Fibroblast of mammary gland (primary cell): Measurements from ENCODE around the gene PTPRD.
A peak's percentile ranks its signal among the peaks of the same experiment; 100 is the strongest.

Experiments used
- DNase-seq: peaks from one replicate; pipeline ENCODE4 v3.0.0-alpha.2; 2010; ENCODE audit warnings: low read depth
- H3K4me3 ChIP-seq: 2 replicates; pipeline ENCODE4 v1.5.1; 2011; ENCODE audit warnings: low read depth, mild to moderate bottlenecking, low read length, moderate library complexity; ENCODE audit not compliant: control insufficient read depth
- CTCF ChIP-seq: conservative IDR thresholded peaks from 2 replicates; pipeline ENCODE4 v1.5.1; 2011; ENCODE audit warnings: low read depth, low read length, inconsistent platforms; ENCODE audit not compliant: control insufficient read depth, insufficient read depth

The PTPRD gene

GRCh38 chr9:10250219-10250618 lies 362.6 kb downstream of the PTPRD start:
- DNase-seq, result peak; percentile 52
- H3K4me3 ChIP-seq, result no peak overlapping the region
- TF ChIP-seq CTCF, result no peak

GRCh38 chr9:10248890-10249289 lies 363.9 kb downstream of the PTPRD start:
- TF ChIP-seq CTCF, result no peak
- no peak for DNase-seq
- no peak overlapping the region for H3K4me3 ChIP-seq

GRCh38 chr9:10242255-10242654 lies 370.5 kb downstream of the PTPRD start:
- no peak overlapping the region for H3K4me3 ChIP-seq
- DNase-seq, result no peak
- no peak for TF ChIP-seq CTCF

GRCh38 chr9:10238087-10238486 lies 374.7 kb downstream of the PTPRD start:
- H3K4me3 ChIP-seq, result no peak overlapping the region
- TF ChIP-seq CTCF, result no peak
- no peak for DNase-seq

- TF ChIP-seq CTCF, result no peak
- no peak for DNase-seq
- no peak overlapping the region for H3K4me3 ChIP-seq
Measured at GRCh38 chr9:10237584-10237983, 375.2 kb downstream of the PTPRD start.

GRCh38 chr9:10236161-10236560 lies 376.6 kb downstream of the PTPRD start:
- no peak for TF ChIP-seq CTCF
- no peak overlapping the region for H3K4me3 ChIP-seq
- DNase-seq, result no peak

GRCh38 chr9:10235376-10235775 lies 377.4 kb downstream of the PTPRD start:
- TF ChIP-seq CTCF, result no peak

More at GRCh38 chr9:10235376-10235775, 377.4 kb downstream of the PTPRD start:
- no peak overlapping the region for H3K4me3 ChIP-seq
- DNase-seq, result no peak
